Astrocyte (in vitro differentiated cells and primary cell): ENCODE data around the gene SLC7A9. TPM values are rescaled to one million over a fixed set of nuclear protein-coding genes. Genes with fewer than 3 reads are reported as not detected.
"Not testable (repeated sequence)": the region's sequence is repeated elsewhere in the genome, so short reads cannot be mapped to it uniquely, and the experiment has no call there.

Experiments used
- DNase-seq: peaks from one replicate; pipeline ENCODE4 v3.0.0-alpha.2; 2010; ENCODE audit warnings: low read depth
- FAIRE-seq: peaks from 2 replicates; lab custom pipeline; 2011; peaks lifted over from hg19 to GRCh38; lab: Jason Lieb, UNC
- H2AFZ ChIP-seq: 2 replicates; pipeline ENCODE4 v1.6.0; 2012; ENCODE audit warnings: low read depth, low read length, inconsistent platforms
- H3K27ac ChIP-seq: 2 replicates; pipeline ENCODE4 v1.5.1; 2011; ENCODE audit warnings: low read depth, low read length, inconsistent platforms
- H3K27me3 ChIP-seq: 2 replicates; pipeline ENCODE4 v1.6.0; 2011; ENCODE audit warnings: low read length, inconsistent platforms; ENCODE audit not compliant: insufficient read depth
- H3K36me3 ChIP-seq: 2 replicates; pipeline ENCODE4 v1.5.1; 2011; ENCODE audit warnings: low read length, inconsistent platforms; ENCODE audit not compliant: insufficient read depth
- H3K4me1 ChIP-seq: 2 replicates; pipeline ENCODE4 v1.5.1; 2011; ENCODE audit warnings: low read length, inconsistent platforms; ENCODE audit not compliant: insufficient read depth
- H3K4me2 ChIP-seq: 2 replicates; pipeline ENCODE4 v1.6.0; 2012; ENCODE audit warnings: low read length, inconsistent platforms
- H3K4me3 ChIP-seq: 2 replicates; pipeline ENCODE4 v1.5.1; 2011; ENCODE audit warnings: low read depth, mild to moderate bottlenecking, low read length, inconsistent platforms; ENCODE audit not compliant: insufficient read depth
- H3K79me2 ChIP-seq: 2 replicates; pipeline ENCODE4 v1.6.0; 2012; ENCODE audit warnings: mild to moderate bottlenecking, low read length, inconsistent platforms; ENCODE audit not compliant: insufficient read depth
- H3K9ac ChIP-seq: 2 replicates; pipeline ENCODE4 v1.6.0; 2012; ENCODE audit warnings: mild to moderate bottlenecking, low read length, inconsistent platforms
- H3K9me3 ChIP-seq: 2 replicates; pipeline ENCODE4 v1.5.1; 2012; ENCODE audit warnings: low read depth, mild to moderate bottlenecking, low read length, inconsistent platforms; ENCODE audit not compliant: insufficient read depth
- H4K20me1 ChIP-seq: 2 replicates; pipeline ENCODE4 v1.6.0; 2012; ENCODE audit warnings: low read length, inconsistent platforms; ENCODE audit not compliant: insufficient read depth
- H3K27ac Mint-ChIP-seq: one replicate; pipeline ENCODE4 v1.8.0; 2021; ENCODE audit warnings: mild to moderate bottlenecking, mixed read lengths; ENCODE audit not compliant: unreplicated experiment
- H3K27me3 Mint-ChIP-seq: one replicate; pipeline ENCODE4 v1.8.0; 2021; ENCODE audit warnings: low read depth, mixed read lengths; ENCODE audit not compliant: unreplicated experiment
- H3K36me3 Mint-ChIP-seq: one replicate; pipeline ENCODE4 v1.8.0; 2021; ENCODE audit warnings: low read depth, mixed read lengths; ENCODE audit not compliant: unreplicated experiment
- H3K4me1 Mint-ChIP-seq: one replicate; pipeline ENCODE4 v1.8.0; 2021; ENCODE audit warnings: low read depth, mixed read lengths; ENCODE audit not compliant: unreplicated experiment
- H3K4me3 Mint-ChIP-seq: one replicate; pipeline ENCODE4 v1.8.0; 2021; ENCODE audit warnings: mild to moderate bottlenecking, moderate library complexity, mixed read lengths; ENCODE audit not compliant: unreplicated experiment
- H3K9me3 Mint-ChIP-seq: one replicate; pipeline ENCODE4 v1.8.0; 2021; ENCODE audit warnings: mild to moderate bottlenecking, mixed read lengths; ENCODE audit not compliant: unreplicated experiment
- EZH2 ChIP-seq: IDR thresholded peaks from 2 replicates; pipeline ENCODE4 v1.6.1; 2012; ENCODE audit warnings: mild to moderate bottlenecking, low read length, inconsistent platforms; ENCODE audit not compliant: insufficient read depth
- total RNA-seq: library from RNA; stranded (reverse); gene quantifications from 2 replicates; pipeline ENCODE4 v1.2.1, GENCODE V29; 2021
- TF ChIP-seq, protein P1 (sequence below): IDR thresholded peaks from 2 replicates; pipeline ENCODE4 v1.5.1; 2011; ENCODE audit warnings: low read depth, mild to moderate bottlenecking, inconsistent platforms, low read length, moderate library complexity; ENCODE audit not compliant: insufficient read depth

SLC7A9 gene
- total RNA-seq, 1 donor from 2014 or later = 0.45 TPM

DNA sequence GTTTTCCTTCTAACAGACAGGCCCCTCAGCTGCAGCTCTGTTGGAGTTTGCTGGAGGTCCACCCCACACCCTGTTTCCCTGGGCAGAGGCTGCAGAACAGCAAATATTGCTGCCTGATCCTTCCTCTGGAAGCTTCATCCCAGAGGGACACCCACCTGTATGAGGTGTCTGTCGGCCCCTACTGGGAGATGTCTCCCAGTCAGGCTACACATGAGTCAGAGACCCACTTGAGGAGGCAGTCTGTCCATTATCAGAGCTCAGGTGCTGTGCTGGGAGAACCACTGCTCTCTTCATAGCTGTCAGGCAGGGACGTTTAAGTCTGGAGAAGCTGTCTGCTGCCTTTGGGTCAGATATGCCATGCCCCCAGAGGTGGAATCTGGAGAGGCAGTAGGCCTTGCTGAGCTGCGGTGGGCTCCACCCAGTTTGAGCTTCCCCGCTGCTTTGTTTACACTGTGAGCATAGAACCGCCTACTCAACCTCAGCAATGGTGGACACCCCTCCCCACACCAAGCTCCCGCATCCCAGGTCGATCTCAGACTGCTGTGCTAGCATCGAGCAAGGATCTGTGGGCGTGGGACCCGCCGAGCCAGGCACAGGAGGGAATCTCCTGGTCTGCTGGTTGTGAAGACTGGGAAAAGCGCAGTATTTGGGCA, 82.3 kb downstream of the SLC7A9 start:
- not testable (repeated sequence) for H4K20me1 ChIP-seq, FAIRE-seq, H3K4me1 Mint-ChIP-seq, H3K4me3 ChIP-seq, H3K4me2 ChIP-seq, H3K27me3 ChIP-seq, H3K79me2 ChIP-seq, H3K4me3 Mint-ChIP-seq, H3K4me1 ChIP-seq, H3K9me3 Mint-ChIP-seq, H3K36me3 Mint-ChIP-seq, DNase-seq, H3K27me3 Mint-ChIP-seq, H3K9me3 ChIP-seq, H3K27ac Mint-ChIP-seq, H3K27ac ChIP-seq, H3K9ac ChIP-seq, H2AFZ ChIP-seq, H3K36me3 ChIP-seq

DNA sequence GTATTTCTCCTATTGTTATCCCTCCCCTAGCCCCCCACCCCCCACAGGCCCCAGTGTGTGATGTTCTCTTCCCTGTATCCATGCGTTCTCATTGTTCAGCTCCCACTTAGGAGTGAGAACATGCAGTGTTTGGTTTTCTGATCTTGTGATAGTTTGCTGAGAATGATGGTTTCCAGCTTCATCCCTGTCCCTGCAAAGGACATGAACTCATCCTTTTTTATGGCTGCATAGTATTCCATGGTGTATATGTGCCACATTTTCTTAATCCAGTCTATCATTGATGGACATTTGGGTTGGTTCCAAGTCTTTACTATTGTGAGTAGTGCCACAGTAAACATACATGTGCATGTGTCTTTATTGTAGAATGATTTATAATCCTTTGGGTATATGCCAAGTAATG, 87.5 kb downstream of the SLC7A9 start:
- H3K27me3 Mint-ChIP-seq, H4K20me1 ChIP-seq, FAIRE-seq, H3K79me2 ChIP-seq, H3K4me3 ChIP-seq, H3K4me2 ChIP-seq, H3K27ac Mint-ChIP-seq, H3K9me3 ChIP-seq, H3K36me3 ChIP-seq, H2AFZ ChIP-seq, H3K27me3 ChIP-seq, H3K4me1 ChIP-seq, DNase-seq, H3K4me1 Mint-ChIP-seq, H3K36me3 Mint-ChIP-seq, H3K9ac ChIP-seq, H3K4me3 Mint-ChIP-seq, H3K27ac ChIP-seq: not testable (repeated sequence)
- H3K9me3 Mint-ChIP-seq = peaks cover 20% of the 10 kb centered on the region

DNA sequence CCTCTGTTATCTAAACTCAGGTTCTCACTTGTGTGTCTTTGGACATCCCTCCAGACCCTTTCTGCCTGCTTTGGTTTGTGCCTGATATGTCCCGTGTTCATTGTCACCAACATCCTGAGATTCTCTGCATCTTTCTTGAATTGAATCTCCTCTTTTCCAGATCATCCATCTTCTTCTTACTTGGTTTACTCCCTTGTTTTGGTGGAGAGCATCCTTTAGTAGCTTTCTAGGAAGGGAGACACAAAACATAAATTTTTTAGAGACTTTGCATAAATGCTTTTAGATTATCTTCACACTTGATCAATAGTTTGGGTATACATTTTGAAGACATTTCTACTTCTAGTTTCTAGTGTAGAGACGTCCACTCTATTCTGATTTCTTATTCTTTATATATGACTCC, 88.3 kb downstream of the SLC7A9 start:
- no peak for FAIRE-seq

More for the DNA sequence above, 88.3 kb downstream of the SLC7A9 start:
- Histone ChIP-seq H3K36me3 (no peaks in the 10 kb centered on the region), H3K27me3 (no peaks in the 10 kb centered on the region), H2AFZ (no peak overlapping the region), H3K4me1 (no peaks in the 10 kb centered on the region), H3K9ac (no peak overlapping the region), H3K4me3 (no peak overlapping the region), H3K27ac (no peak overlapping the region), H3K79me2 (no peaks in the 10 kb centered on the region), H3K9me3 (peaks cover 2% of the 10 kb centered on the region), H3K4me2 (no peak overlapping the region), H4K20me1 (no peaks in the 10 kb centered on the region)
- DNase-seq = no peak
- Mint-ChIP-seq H3K27me3 (peaks cover 7% of the 10 kb centered on the region), H3K9me3 (peaks cover 20% of the 10 kb centered on the region), H3K4me1 (no peaks in the 10 kb centered on the region), H3K27ac (no peak overlapping the region), H3K36me3 (peaks cover 2% of the 10 kb centered on the region), H3K4me3 (no peak overlapping the region)
- TF ChIP-seq, protein P1, sequence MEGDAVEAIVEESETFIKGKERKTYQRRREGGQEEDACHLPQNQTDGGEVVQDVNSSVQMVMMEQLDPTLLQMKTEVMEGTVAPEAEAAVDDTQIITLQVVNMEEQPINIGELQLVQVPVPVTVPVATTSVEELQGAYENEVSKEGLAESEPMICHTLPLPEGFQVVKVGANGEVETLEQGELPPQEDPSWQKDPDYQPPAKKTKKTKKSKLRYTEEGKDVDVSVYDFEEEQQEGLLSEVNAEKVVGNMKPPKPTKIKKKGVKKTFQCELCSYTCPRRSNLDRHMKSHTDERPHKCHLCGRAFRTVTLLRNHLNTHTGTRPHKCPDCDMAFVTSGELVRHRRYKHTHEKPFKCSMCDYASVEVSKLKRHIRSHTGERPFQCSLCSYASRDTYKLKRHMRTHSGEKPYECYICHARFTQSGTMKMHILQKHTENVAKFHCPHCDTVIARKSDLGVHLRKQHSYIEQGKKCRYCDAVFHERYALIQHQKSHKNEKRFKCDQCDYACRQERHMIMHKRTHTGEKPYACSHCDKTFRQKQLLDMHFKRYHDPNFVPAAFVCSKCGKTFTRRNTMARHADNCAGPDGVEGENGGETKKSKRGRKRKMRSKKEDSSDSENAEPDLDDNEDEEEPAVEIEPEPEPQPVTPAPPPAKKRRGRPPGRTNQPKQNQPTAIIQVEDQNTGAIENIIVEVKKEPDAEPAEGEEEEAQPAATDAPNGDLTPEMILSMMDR = no peak
- TF ChIP-seq EZH2 = no peak

Other genes with a start within 250 kb of the SLC7A9 start
- 19.7 and 20.8 TPM in 2 replicates for gene ANKRD27, start 194.6 kb downstream of the SLC7A9 start, total RNA-seq
- 0.18 and 0.19 TPM in 2 replicates for gene RGS9BP, start 193.9 kb downstream of the SLC7A9 start, total RNA-seq
- 3.3 and 4.0 TPM in 2 replicates for gene NUDT19, start 177.9 kb downstream of the SLC7A9 start, total RNA-seq
- not detected in 2 replicates for gene TDRD12, start 150.0 kb downstream of the SLC7A9 start, total RNA-seq
- gene CEP89, start 102.2 kb upstream of the SLC7A9 start, total RNA-seq = 22.9 and 28.3 TPM in 2 replicates
- gene FAAP24, start 102.5 kb upstream of the SLC7A9 start, total RNA-seq = 2.2 and 4.1 TPM in 2 replicates
- 11.4 and 12.6 TPM in 2 replicates for gene RHPN2, start 195.1 kb upstream of the SLC7A9 start, total RNA-seq
- gene GPATCH1, start 211.4 kb upstream of the SLC7A9 start, total RNA-seq = 6.1 and 6.6 TPM in 2 replicates